NCI-H1417 treated with DMSO at 0.1 percent for 48 hours (cell line): ENCODE measurements around the gene OR11L1.

Experiments used
- DNase-seq: peaks from one replicate; lab custom pipeline; 2025; lab: John Stamatoyannopoulos, UW

Gene OR11L1

GRCh38 chr1:247841796-247842195 lies at the start of gene OR11L1:
Gene OR11L1 (minus strand): TSS chr1:247841896. CDS start chr1:247841896, 0 bp downstream.
- DNase-seq, result no peak

GRCh38 chr1:247884797-247885413 lies 43.2 kb upstream of the OR11L1 start:
- no peak for DNase-seq

GRCh38 chr1:247883346-247883745 lies 41.6 kb upstream of the OR11L1 start:
- DNase-seq, result no peak

GRCh38 chr1:247865416-247865815 lies 23.7 kb upstream of the OR11L1 start:
- DNase-seq, result no peak

- DNase-seq, result no peak
Observed at GRCh38 chr1:247864644-247865043, 22.9 kb upstream of the OR11L1 start.

- DNase-seq, result no peak
Observed at GRCh38 chr1:247862756-247863155, 21.1 kb upstream of the OR11L1 start.

GRCh38 chr1:247857985-247858619 lies 16.4 kb upstream of the OR11L1 start:
- DNase-seq, result no peak

- no peak for DNase-seq
Observed at GRCh38 chr1:247857069-247857984, 15.6 kb upstream of the OR11L1 start, which contains the start of gene TRIM58. Gene TRIM58 (plus strand): TSS chr1:247857187. CDS start chr1:247857247, 60 bp downstream.

GRCh38 chr1:247855911-247856310 lies 14.2 kb upstream of the OR11L1 start:
- no peak for DNase-seq

- DNase-seq, result no peak
Observed at GRCh38 chr1:247854899-247855545, 13.3 kb upstream of the OR11L1 start.

- no peak for DNase-seq
Observed at GRCh38 chr1:247849616-247850015, 7.9 kb upstream of the OR11L1 start.

GRCh38 chr1:247848346-247848745 lies 6.7 kb upstream of the OR11L1 start:
- no peak for DNase-seq

- DNase-seq, result no peak
Observed at GRCh38 chr1:247845693-247846017, 4.0 kb upstream of the OR11L1 start.

- no peak for DNase-seq
Observed at GRCh38 chr1:247845011-247845692, 3.5 kb upstream of the OR11L1 start.

- DNase-seq, result no peak
Observed at GRCh38 chr1:247843411-247843810, 1.7 kb upstream of the OR11L1 start.

GRCh38 chr1:247840818-247841217 lies 878 bp downstream of the OR11L1 start:
- no peak for DNase-seq

- DNase-seq, result no peak
Observed at GRCh38 chr1:247833601-247834000, 8.1 kb downstream of the OR11L1 start.

GRCh38 chr1:247829656-247830055 lies 12.0 kb downstream of the OR11L1 start:
- DNase-seq, result no peak

- no peak for DNase-seq
Observed at GRCh38 chr1:247825362-247825761, 16.3 kb downstream of the OR11L1 start.

- no peak for DNase-seq
Observed at GRCh38 chr1:247824023-247824422, 17.7 kb downstream of the OR11L1 start, which contains the start of gene OR14A16. Gene OR14A16 (minus strand): TSS chr1:247824119. CDS start chr1:247815729, 8,390 bp downstream.

GRCh38 chr1:247822060-247822459 lies 19.6 kb downstream of the OR11L1 start:
- no peak for DNase-seq

- no peak for DNase-seq
Observed at GRCh38 chr1:247812637-247813036, 29.1 kb downstream of the OR11L1 start.
